IPS DF 4.7 (cell line): ENCODE measurements around the gene YBX2.

Experiments
- DNase-seq: peaks from one replicate; pipeline ENCODE4 v3.0.0-alpha.2; 2013; ENCODE audit warnings: low spot score; ENCODE audit errors: extremely low read depth

The YBX2 gene

GRCh38 chr17:7323731-7324437 is 29.4 kb upstream of the YBX2 start:
- DNase-seq = no peak

GRCh38 chr17:7322520-7323194 is 28.2 kb upstream of the YBX2 start:
- no peak for DNase-seq

- DNase-seq = no peak
Observed at GRCh38 chr17:7321466-7321865, 27.0 kb upstream of the YBX2 start.

GRCh38 chr17:7318121-7318860 is 23.9 kb upstream of the YBX2 start:
- DNase-seq = no peak

- no peak for DNase-seq
Observed at GRCh38 chr17:7317161-7317803, 22.8 kb upstream of the YBX2 start.

- DNase-seq = no peak
Observed at GRCh38 chr17:7315570-7316235, 21.3 kb upstream of the YBX2 start.

- DNase-seq = no peak
Observed at GRCh38 chr17:7314719-7315569, 20.5 kb upstream of the YBX2 start, which contains the start of gene GPS2. Gene GPS2 (minus strand): TSS chr17:7315360. CDS start chr17:7315052, 308 bp downstream.

- no peak for DNase-seq
Observed at GRCh38 chr17:7313890-7314718, 19.7 kb upstream of the YBX2 start.

- no peak for DNase-seq
Observed at GRCh38 chr17:7313088-7313889, 18.9 kb upstream of the YBX2 start.

GRCh38 chr17:7312432-7313087 is 18.1 kb upstream of the YBX2 start:
- no peak for DNase-seq

- DNase-seq = no peak
Observed at GRCh38 chr17:7311110-7311705, 16.8 kb upstream of the YBX2 start.

- DNase-seq = no peak
Observed at GRCh38 chr17:7309628-7310027, 15.2 kb upstream of the YBX2 start.

GRCh38 chr17:7308625-7309433 is 14.4 kb upstream of the YBX2 start:
- DNase-seq = no peak

GRCh38 chr17:7307686-7308624 is 13.5 kb upstream of the YBX2 start:
- no peak for DNase-seq

- DNase-seq = no peak
Observed at GRCh38 chr17:7306911-7307685, 12.7 kb upstream of the YBX2 start, which contains the start of gene EIF5A. Gene EIF5A (plus strand): TSS chr17:7307628. CDS start chr17:7309636, 2,008 bp downstream.
